ENCODE results near the gene MFAP5. TPM values are rescaled to one million over a fixed set of nuclear protein-coding genes. Genes with fewer than 3 reads are reported as not detected.
A peak's percentile ranks its signal among the peaks of the same experiment; 100 is the strongest.

The MFAP5 gene
- not detected for total RNA-seq

GRCh38 chr12:8662593-8662992 lies at the start of gene MFAP5:
Gene MFAP5, minus strand, starts transcription at chr12:8662826. Its CDS starts 722 bp downstream, at chr12:8662104.
- ATAC-seq: no peak

GRCh38 chr12:8709124-8709830 lies 46.7 kb upstream of the MFAP5 start:
- ATAC-seq: no peak

More at GRCh38 chr12:8662593-8662992, at the start of gene MFAP5:
- Mint-ChIP-seq H3K27me3 (ENCODE audit: low read depth) (peaks cover 11% of the 10 kb centered on the region), H3K27ac (no peak within 1 kb of the TSS), H3K4me3 (no peak within 1 kb of the TSS), H3K36me3 (ENCODE audit: low read depth) (no peaks in the 10 kb centered on the region), H3K9me3 (ENCODE audit: insufficient read depth) (no peaks in the 10 kb centered on the region), H3K4me1 (ENCODE audit: low read depth) (no peaks in the 10 kb centered on the region)
- no peak for DNase-seq
- POLR2A ChIA-PET: no interaction called here
- CTCF ChIA-PET: interaction anchor here (0.8 kb wide), 1 partner anchor 11 kb away, joined by 3 read pairs; no protein-coding TSS in a partner anchor

GRCh38 chr12:8702159-8702558 lies 39.5 kb upstream of the MFAP5 start:
- no peak overlapping the region for H3K27ac Mint-ChIP-seq
- H3K4me1 Mint-ChIP-seq (ENCODE audit: low read depth): peaks cover 11% of the 10 kb centered on the region
- H3K27me3 Mint-ChIP-seq (ENCODE audit: low read depth): peaks cover 15% of the 10 kb centered on the region
- no peak overlapping the region for H3K4me3 Mint-ChIP-seq
- POLR2A ChIA-PET: no interaction called here
- no peaks in the 10 kb centered on the region for H3K9me3 Mint-ChIP-seq (ENCODE audit: insufficient read depth)
- H3K36me3 Mint-ChIP-seq (ENCODE audit: low read depth): peaks cover 4% of the 10 kb centered on the region
- CTCF ChIA-PET: interaction anchor here (1.4 to 2.2 kb wide), 2 partner anchors 158 to 348 kb away, joined by 3 to 12 read pairs; no protein-coding TSS in a partner anchor
- ATAC-seq (no peak), DNase-seq (no peak)

More at GRCh38 chr12:8709124-8709830, 46.7 kb upstream of the MFAP5 start:
- Mint-ChIP-seq H3K4me3 (no peak overlapping the region), H3K27ac (no peak overlapping the region), H3K36me3 (ENCODE audit: low read depth) (no peaks in the 10 kb centered on the region), H3K27me3 (ENCODE audit: low read depth) (no peaks in the 10 kb centered on the region), H3K9me3 (ENCODE audit: insufficient read depth) (no peaks in the 10 kb centered on the region), H3K4me1 (ENCODE audit: low read depth) (peaks cover 5% of the 10 kb centered on the region)
- CTCF ChIA-PET: interaction anchor here (1.2 kb wide), 1 partner anchor 28 kb away, joined by 4 read pairs; no protein-coding TSS in a partner anchor
- POLR2A ChIA-PET: no interaction called here
- no peak for DNase-seq

DNA sequence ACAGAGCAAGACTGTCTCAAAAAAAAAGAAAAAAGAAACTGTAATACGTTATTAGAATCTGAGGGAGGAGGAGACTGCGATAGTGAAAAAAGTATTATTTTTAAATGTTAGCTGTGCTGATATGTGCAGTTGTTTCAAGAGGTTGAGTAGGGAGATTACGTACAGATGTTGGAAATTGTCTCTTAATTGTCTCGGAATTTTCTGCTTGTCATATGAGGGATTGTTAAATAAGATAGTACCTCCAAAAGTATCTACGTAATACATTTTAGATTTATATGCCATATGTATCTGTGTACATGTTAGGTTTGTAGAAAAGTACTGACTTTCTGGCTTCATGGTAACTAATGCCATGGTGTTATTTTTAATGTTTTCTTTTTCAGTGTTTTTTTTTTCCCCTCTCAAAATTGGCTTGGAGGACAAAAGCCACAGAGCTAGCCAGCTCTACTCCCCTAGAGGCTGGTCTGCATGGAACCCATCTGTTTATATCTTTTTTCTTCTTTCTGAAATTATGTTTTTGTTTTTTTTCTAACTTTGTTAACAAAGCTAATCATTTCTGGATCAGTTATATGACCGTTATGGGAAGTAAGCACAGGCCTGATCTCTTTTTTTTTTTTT lies 38.5 kb upstream of the MFAP5 start:
- no peak overlapping the region for H3K4me3 Mint-ChIP-seq
- peaks cover 20% of the 10 kb centered on the region for H3K27me3 Mint-ChIP-seq (ENCODE audit: low read depth)
- ChIA-PET CTCF (interaction anchor here (1.4 to 2.2 kb wide), 2 partner anchors 157 to 349 kb away, joined by 3 to 12 read pairs; no protein-coding TSS in a partner anchor), POLR2A (no interaction called here)
- peaks cover 4% of the 10 kb centered on the region for H3K36me3 Mint-ChIP-seq (ENCODE audit: low read depth)
- DNase-seq: no peak
- H3K27ac Mint-ChIP-seq: no peak overlapping the region
- H3K9me3 Mint-ChIP-seq (ENCODE audit: insufficient read depth): no peaks in the 10 kb centered on the region
- peaks cover 20% of the 10 kb centered on the region for H3K4me1 Mint-ChIP-seq (ENCODE audit: low read depth)
- ATAC-seq: no peak

DNA sequence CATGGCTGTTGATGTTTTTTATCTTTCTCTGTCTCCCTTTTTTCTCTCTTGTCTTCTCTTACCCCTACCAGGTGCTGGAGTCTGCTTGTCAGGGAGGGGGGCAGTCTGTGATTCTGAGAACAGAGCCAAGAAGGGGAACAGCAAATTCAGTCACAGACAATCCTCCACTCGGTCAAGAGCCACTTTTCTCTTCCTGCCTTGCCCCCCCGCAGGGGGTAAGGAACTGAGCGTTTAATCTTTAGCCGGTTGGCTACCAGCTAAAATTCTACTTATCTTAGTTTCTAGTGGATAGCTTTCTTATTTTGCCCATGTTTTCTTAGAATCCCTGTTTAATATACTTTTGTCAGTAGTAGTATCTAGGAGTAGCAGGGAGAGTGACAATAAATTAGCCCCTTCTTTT lies 37.1 kb upstream of the MFAP5 start:
- DNase-seq: no peak
- Mint-ChIP-seq H3K4me1 (ENCODE audit: low read depth) (peaks cover 20% of the 10 kb centered on the region), H3K36me3 (ENCODE audit: low read depth) (peaks cover 4% of the 10 kb centered on the region), H3K27ac (no peak overlapping the region), H3K9me3 (ENCODE audit: insufficient read depth) (no peaks in the 10 kb centered on the region), H3K27me3 (ENCODE audit: low read depth) (peaks cover 22% of the 10 kb centered on the region), H3K4me3 (peak overlapping the region; percentile 47)
- CTCF ChIA-PET: interaction anchor here (0.7 to 0.9 kb wide), 3 partner anchors 18 to 191 kb away, joined by 3 to 5 read pairs (median 3); no protein-coding TSS in a partner anchor
- no peak for ATAC-seq
- POLR2A ChIA-PET: no interaction called here

GRCh38 chr12:8698879-8699278 lies 36.3 kb upstream of the MFAP5 start:
- ChIA-PET POLR2A (no interaction called here), CTCF (no interaction called here)
- H3K4me1 Mint-ChIP-seq (ENCODE audit: low read depth): peaks cover 20% of the 10 kb centered on the region
- DNase-seq: no peak
- H3K36me3 Mint-ChIP-seq (ENCODE audit: low read depth): peaks cover 4% of the 10 kb centered on the region
- no peaks in the 10 kb centered on the region for H3K9me3 Mint-ChIP-seq (ENCODE audit: insufficient read depth)
- no peak for ATAC-seq
- peaks cover 22% of the 10 kb centered on the region for H3K27me3 Mint-ChIP-seq (ENCODE audit: low read depth)
- peak overlapping the region; percentile 41 for H3K27ac Mint-ChIP-seq
- peak overlapping the region; percentile 91 for H3K4me3 Mint-ChIP-seq

GRCh38 chr12:8698132-8698851 lies 35.7 kb upstream of the MFAP5 start:
- H3K4me1 Mint-ChIP-seq (ENCODE audit: low read depth): peaks cover 20% of the 10 kb centered on the region
- ChIA-PET CTCF (no interaction called here), POLR2A (no interaction called here)
- peak overlapping the region; percentile 90 for H3K27ac Mint-ChIP-seq
- H3K27me3 Mint-ChIP-seq (ENCODE audit: low read depth): peaks cover 22% of the 10 kb centered on the region
- no peaks in the 10 kb centered on the region for H3K9me3 Mint-ChIP-seq (ENCODE audit: insufficient read depth)
- peak; percentile 57 for ATAC-seq
- peak; percentile 52 for DNase-seq
- peaks cover 4% of the 10 kb centered on the region for H3K36me3 Mint-ChIP-seq (ENCODE audit: low read depth)
- H3K4me3 Mint-ChIP-seq: peak overlapping the region; percentile 91

GRCh38 chr12:8697476-8698131 lies 35.0 kb upstream of the MFAP5 start, which contains the start of gene RIMKLB:
Gene RIMKLB, plus strand, starts transcription at chr12:8697991. Its CDS starts 15,876 bp downstream, at chr12:8713867.
- Mint-ChIP-seq H3K27ac (peak within 1 kb of the TSS; percentile 90), H3K36me3 (ENCODE audit: low read depth) (peaks cover 4% of the 10 kb centered on the region), H3K4me1 (ENCODE audit: low read depth) (peaks cover 20% of the 10 kb centered on the region), H3K4me3 (peak within 1 kb of the TSS; percentile 91), H3K27me3 (ENCODE audit: low read depth) (peaks cover 22% of the 10 kb centered on the region), H3K9me3 (ENCODE audit: insufficient read depth) (no peaks in the 10 kb centered on the region)
- DNase-seq: peak; percentile 77
- POLR2A ChIA-PET: no interaction called here
- ATAC-seq: peak; percentile 85
- CTCF ChIA-PET: no interaction called here

- Mint-ChIP-seq H3K9me3 (ENCODE audit: insufficient read depth) (no peaks in the 10 kb centered on the region), H3K4me1 (ENCODE audit: low read depth) (peaks cover 20% of the 10 kb centered on the region), H3K27ac (peak overlapping the region; percentile 46), H3K27me3 (ENCODE audit: low read depth) (peaks cover 24% of the 10 kb centered on the region), H3K4me3 (peak overlapping the region; percentile 91), H3K36me3 (ENCODE audit: low read depth) (peaks cover 4% of the 10 kb centered on the region)
- POLR2A ChIA-PET: no interaction called here
- DNase-seq: peak; percentile 37
- CTCF ChIA-PET: no interaction called here
- peak; percentile 25 for ATAC-seq
These were observed 34.5 kb upstream of the MFAP5 start for GRCh38 chr12:8697120-8697475.

DNA sequence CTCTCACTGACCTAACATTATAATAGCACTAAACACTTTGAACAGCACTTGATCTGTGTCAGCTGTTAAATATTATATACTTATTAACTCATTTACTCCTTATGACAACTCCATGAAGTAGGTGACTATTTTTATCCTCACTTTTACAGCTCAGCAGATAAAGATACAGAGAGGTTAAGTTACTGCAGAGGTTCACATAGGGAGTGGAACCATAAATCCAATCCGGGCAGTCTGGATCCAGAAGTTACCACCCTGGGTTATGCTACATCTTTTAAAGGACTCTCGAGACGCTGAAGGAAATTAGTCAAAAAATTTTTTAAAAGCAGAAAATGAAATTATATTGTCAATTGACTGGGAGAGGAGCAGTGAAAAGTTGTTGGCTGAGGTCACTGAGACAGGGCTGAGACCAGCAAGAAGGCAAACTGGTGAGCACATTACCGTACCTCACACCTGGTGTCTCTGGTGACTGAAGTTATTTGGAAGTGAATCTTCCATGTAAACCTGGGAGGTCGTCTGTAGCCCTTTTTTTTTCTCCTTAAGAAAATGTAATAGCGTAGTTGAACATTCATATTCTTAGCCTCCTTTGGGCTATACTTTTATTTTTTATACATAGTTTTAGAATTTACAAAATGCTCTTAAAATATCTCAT lies 33.9 kb upstream of the MFAP5 start:
- Mint-ChIP-seq H3K36me3 (ENCODE audit: low read depth) (peaks cover 4% of the 10 kb centered on the region), H3K4me3 (peak overlapping the region; percentile 91), H3K27ac (no peak overlapping the region), H3K9me3 (ENCODE audit: insufficient read depth) (no peaks in the 10 kb centered on the region), H3K4me1 (ENCODE audit: low read depth) (peaks cover 20% of the 10 kb centered on the region), H3K27me3 (ENCODE audit: low read depth) (peaks cover 29% of the 10 kb centered on the region)
- no peak for DNase-seq
- ATAC-seq: no peak
- POLR2A ChIA-PET: no interaction called here
- CTCF ChIA-PET: interaction anchor here (0.6 kb wide), 1 partner anchor 39 kb away, joined by 3 read pairs; no protein-coding TSS in a partner anchor

- no peak overlapping the region for H3K27ac Mint-ChIP-seq
- no peaks in the 10 kb centered on the region for H3K9me3 Mint-ChIP-seq (ENCODE audit: insufficient read depth)
- H3K4me1 Mint-ChIP-seq (ENCODE audit: low read depth): peaks cover 20% of the 10 kb centered on the region
- H3K36me3 Mint-ChIP-seq (ENCODE audit: low read depth): peaks cover 2% of the 10 kb centered on the region
- DNase-seq (no peak), ATAC-seq (no peak)
- CTCF ChIA-PET: interaction anchor here (1.2 kb wide), 1 partner anchor 14 kb away, joined by 4 read pairs; no protein-coding TSS in a partner anchor
- H3K27me3 Mint-ChIP-seq (ENCODE audit: low read depth): peaks cover 30% of the 10 kb centered on the region
- no peak overlapping the region for H3K4me3 Mint-ChIP-seq
- POLR2A ChIA-PET: no interaction called here
These were observed 32.5 kb upstream of the MFAP5 start for GRCh38 chr12:8695116-8695515.
